ENCODE results near the gene WTIP.

DNA sequence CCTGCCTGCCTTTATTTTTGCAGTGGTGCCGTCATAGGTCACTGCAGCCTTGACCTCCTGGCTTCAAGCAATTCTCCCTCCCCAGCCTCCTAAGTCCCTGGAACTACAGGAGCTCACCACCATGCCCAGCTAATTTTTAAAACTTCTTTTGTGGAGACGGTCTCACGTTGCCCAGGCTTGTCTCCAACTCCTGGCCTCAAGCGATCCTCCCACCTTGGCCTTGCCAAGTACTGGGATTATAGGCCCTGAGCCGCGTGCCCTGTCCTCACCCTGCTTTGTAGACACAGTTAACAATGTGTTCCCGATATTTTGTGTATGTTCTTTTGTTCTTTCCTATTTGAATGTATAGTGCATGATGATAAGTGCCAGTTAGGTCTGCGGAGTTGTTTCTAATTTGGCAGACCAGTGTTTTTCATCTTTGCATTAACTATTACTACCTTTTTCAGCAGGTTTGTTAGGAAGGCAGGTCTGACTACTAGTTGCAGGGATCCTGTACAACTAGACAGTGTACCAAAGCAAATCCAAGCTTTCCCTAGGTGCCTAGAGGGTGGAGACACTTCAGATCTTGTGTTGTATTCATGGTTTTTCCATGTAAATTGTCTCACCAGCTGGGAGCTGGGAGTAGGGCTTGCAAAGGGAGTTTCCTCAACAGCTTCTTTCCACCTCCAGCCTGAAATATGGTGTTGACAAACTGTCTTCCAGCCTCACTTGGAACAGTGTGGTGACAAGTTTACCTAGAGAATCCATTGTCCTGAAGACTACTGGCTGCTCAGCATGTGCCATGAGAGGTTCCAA is 9.5 kb upstream of the WTIP start:
- TF ChIP-seq CTCF (IDR thresholded peaks at IDR 0.05) (no peak), POLR2A (IDR thresholded peaks at IDR 0.05) (no peak)

All from thyroid gland (tissue), 4 donors.